ENCODE results near the gene USH1C.

- TF ChIP-seq, protein P1, sequence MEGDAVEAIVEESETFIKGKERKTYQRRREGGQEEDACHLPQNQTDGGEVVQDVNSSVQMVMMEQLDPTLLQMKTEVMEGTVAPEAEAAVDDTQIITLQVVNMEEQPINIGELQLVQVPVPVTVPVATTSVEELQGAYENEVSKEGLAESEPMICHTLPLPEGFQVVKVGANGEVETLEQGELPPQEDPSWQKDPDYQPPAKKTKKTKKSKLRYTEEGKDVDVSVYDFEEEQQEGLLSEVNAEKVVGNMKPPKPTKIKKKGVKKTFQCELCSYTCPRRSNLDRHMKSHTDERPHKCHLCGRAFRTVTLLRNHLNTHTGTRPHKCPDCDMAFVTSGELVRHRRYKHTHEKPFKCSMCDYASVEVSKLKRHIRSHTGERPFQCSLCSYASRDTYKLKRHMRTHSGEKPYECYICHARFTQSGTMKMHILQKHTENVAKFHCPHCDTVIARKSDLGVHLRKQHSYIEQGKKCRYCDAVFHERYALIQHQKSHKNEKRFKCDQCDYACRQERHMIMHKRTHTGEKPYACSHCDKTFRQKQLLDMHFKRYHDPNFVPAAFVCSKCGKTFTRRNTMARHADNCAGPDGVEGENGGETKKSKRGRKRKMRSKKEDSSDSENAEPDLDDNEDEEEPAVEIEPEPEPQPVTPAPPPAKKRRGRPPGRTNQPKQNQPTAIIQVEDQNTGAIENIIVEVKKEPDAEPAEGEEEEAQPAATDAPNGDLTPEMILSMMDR (conservative IDR thresholded peaks at IDR 0.05) = no peak
- TF ChIP-seq ZFX (IDR thresholded peaks at IDR 0.05) = no peak
Measured at GRCh38 chr11:17496406-17496805, 47.8 kb downstream of the USH1C start.

Measured in C4-2B (cell line).